SK-N-SH treated with all-trans-retinoic acid at 6 μM for 48 hours (cell line): Measurements from ENCODE around the gene ZFAND3.

Experiments used
- GLIS3 ChIP-seq: fragments of 250-450 bp; sonication (Bioruptor Pico); IDR thresholded peaks from 2 replicates; pipeline ENCODE4 v1.5.0; 2020; ENCODE audit warnings: mild to moderate bottlenecking, moderate library complexity
- TOX ChIP-seq: fragments of 250-450 bp; sonication (Bioruptor Pico); IDR thresholded peaks from 2 replicates; pipeline ENCODE4 v1.8.0; 2021; ENCODE audit warnings: mild to moderate bottlenecking, moderate library complexity, borderline replicate concordance

DNA sequence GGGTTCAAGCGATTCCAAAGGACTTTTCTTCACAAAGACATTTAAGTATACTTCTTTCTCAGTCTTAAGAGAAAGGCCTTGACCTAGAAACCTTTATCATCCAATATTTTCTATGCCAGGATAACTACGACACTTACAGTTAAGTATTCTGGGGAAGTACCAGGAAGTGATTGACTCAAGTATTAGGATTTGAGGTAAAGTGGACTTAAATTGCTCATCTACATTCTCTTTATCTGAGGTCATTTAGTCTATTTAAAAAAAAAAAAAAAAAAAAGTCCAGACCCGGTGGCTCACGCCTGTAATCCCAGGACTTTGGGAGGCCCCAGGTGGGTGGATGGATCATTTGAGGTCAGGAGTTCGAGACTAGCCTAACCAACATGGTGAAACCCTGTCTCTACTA is 114.7 kb downstream of the ZFAND3 start:
- no peak for TF ChIP-seq TOX (CRISPR knock-in tag)
- TF ChIP-seq GLIS3: no peak
